Left ventricle myocardium superior (tissue), 1 donor: Measurements from ENCODE around the gene CNPY4. TPM values are rescaled to one million over a fixed set of nuclear protein-coding genes. Genes with fewer than 3 reads are reported as not detected.
"Not testable (repeated sequence)": the region's sequence is repeated elsewhere in the genome, so short reads cannot be mapped to it uniquely, and the experiment has no call there.

Experiments
- ATAC-seq: fragments of 200-7000 bp; cut with Tn5 transposase; one replicate; pipeline ENCODE4 v1.9.1; 2020; ENCODE audit warnings: mild to moderate bottlenecking, moderate library complexity
- DNase-seq: peaks from one replicate; pipeline ENCODE4 v3.0.0-alpha.2; 2020
- intact Hi-C: fragments of 100-400 bp; cut with micrococcal nuclease; formaldehyde crosslinking; loops from one replicate; pipeline ENCODE4 v1.11.0; 2022
- total RNA-seq: library from RNA; stranded (reverse); fragmentation: NEBNext Ultra II Directional; extraction: Animal tissue kit (Norgen Biotek cat#: 25700); gene quantifications from one replicate; pipeline ENCODE4 v1.2.1, GENCODE V29; 2021
- donor health status: DM: no; HTN: yes; CAD: no; lungs with severe emphysema.

CNPY4 gene
- total RNA-seq, 1 donor from 2014 or later = 10.8 TPM

GRCh38 chr7:100111156-100111555 is 8.3 kb upstream of the CNPY4 start:
- DNase-seq = no peak
- no peak for ATAC-seq
- intact Hi-C loops = no loop called here

- intact Hi-C loops = no loop called here
- ATAC-seq (no peak), DNase-seq (peak; percentile 17)
These were observed 7.5 kb upstream of the CNPY4 start for GRCh38 chr7:100111914-100112313.

GRCh38 chr7:100115026-100115425 is 4.4 kb upstream of the CNPY4 start:
- DNase-seq (peak; percentile 4), ATAC-seq (no peak)
- intact Hi-C loops = no loop called here

- ATAC-seq (no peak), DNase-seq (no peak)
- intact Hi-C loops = no loop called here
These were observed 904 bp upstream of the CNPY4 start for GRCh38 chr7:100118388-100119071.

- intact Hi-C loops = no loop called here
- DNase-seq (peak; percentile 62), ATAC-seq (peak; percentile 72)
These were observed 717 bp downstream of the CNPY4 start for GRCh38 chr7:100119970-100120732.

- no peak for DNase-seq
- no peak for ATAC-seq
- intact Hi-C loops = no loop called here
These were observed 1.3 kb downstream of the CNPY4 start for GRCh38 chr7:100120733-100121036.

GRCh38 chr7:100122067-100122466 is 2.6 kb downstream of the CNPY4 start:
- ATAC-seq = no peak
- intact Hi-C loops = no loop called here
- DNase-seq = peak; percentile 27

- intact Hi-C loops = no loop called here
- ATAC-seq (no peak), DNase-seq (peak; percentile 3)
These were observed 3.1 kb downstream of the CNPY4 start for GRCh38 chr7:100122568-100122967.

GRCh38 chr7:100124301-100125230 is 5.1 kb downstream of the CNPY4 start:
- DNase-seq (peak; percentile 2), ATAC-seq (no peak)
- intact Hi-C loops = no loop called here

GRCh38 chr7:100126239-100126930 is 7.0 kb downstream of the CNPY4 start:
- peak; percentile 87 for DNase-seq
- peak; percentile 39 for ATAC-seq
- intact Hi-C loops = no loop called here

- intact Hi-C loops = no loop called here
- DNase-seq = peak; percentile 88
- peak; percentile 94 for ATAC-seq
These were observed 7.8 kb downstream of the CNPY4 start, which contains the start of gene MBLAC1 for GRCh38 chr7:100126931-100127865. Gene MBLAC1 (plus strand): TSS chr7:100126967. CDS start chr7:100127396, 429 bp downstream.

GRCh38 chr7:100127866-100128636 is 8.6 kb downstream of the CNPY4 start:
- peak; percentile 2 for ATAC-seq
- intact Hi-C loops = no loop called here
- DNase-seq = no peak

- ATAC-seq (no peak), DNase-seq (no peak)
- intact Hi-C loops = no loop called here
These were observed 9.2 kb downstream of the CNPY4 start for GRCh38 chr7:100128637-100128963.

- intact Hi-C loops, ATAC-seq, DNase-seq: not testable (repeated sequence)
These were observed 10.8 kb downstream of the CNPY4 start for GRCh38 chr7:100130220-100130607.

GRCh38 chr7:100130608-100131453 is 11.4 kb downstream of the CNPY4 start:
- ATAC-seq (no peak), DNase-seq (peak; percentile 86)
- intact Hi-C loops = no loop called here

GRCh38 chr7:100132126-100132525 is 12.7 kb downstream of the CNPY4 start:
- ATAC-seq (no peak), DNase-seq (peak; percentile 12)
- intact Hi-C loops = no loop called here

GRCh38 chr7:100132697-100133151 is 13.3 kb downstream of the CNPY4 start:
- DNase-seq = peak; percentile 55
- peak; percentile 62 for ATAC-seq
- intact Hi-C loops = no loop called here
